ENCODE measurements around the gene MT1F. TPM values are rescaled to one million over a fixed set of nuclear protein-coding genes. Genes with fewer than 3 reads are reported as not detected.
A peak's percentile ranks its signal among the peaks of the same experiment; 100 is the strongest.

MT1F gene
- total RNA-seq, 1 donor from 2014 or later = not detected

DNA sequence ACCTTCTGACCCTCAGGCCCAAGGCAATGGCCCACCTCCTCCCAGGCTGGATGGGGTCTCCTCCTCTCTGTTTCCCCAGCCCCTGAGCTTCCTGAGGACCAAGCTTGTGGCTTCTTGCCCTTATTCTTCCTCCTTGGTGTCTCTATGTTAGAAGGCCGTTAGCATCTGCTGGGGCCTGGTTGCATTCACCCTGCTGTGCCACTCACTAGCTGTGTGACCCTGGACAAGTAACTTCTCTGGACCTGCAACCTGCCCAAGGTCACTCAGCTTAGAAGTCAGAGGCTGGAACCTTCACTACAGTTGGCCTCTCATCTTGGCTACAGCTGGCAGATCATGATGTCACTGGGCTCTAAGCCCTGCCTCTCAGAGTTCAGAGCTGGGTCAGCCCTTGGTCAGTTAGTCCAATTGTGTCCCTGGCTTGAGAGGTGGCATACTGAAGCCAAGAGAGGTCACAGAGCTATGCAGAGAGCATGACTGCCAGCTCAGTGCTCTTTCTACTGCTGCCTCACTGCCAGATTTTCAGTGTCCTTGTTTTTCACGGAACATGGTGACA, 46.4 kb upstream of the MT1F start:
- Histone ChIP-seq H3K4me2 (no peak overlapping the region), H3K9me3 (ENCODE audit: low read depth) (no peaks in the 10 kb centered on the region), H3K27ac (no peak overlapping the region), H4K20me1 (ENCODE audit: low read depth) (peaks cover 16% of the 10 kb centered on the region), H2AFZ (replicated peaks) (no peak overlapping the region), H3K27me3 (peaks cover 100% of the 10 kb centered on the region), H3K4me3 (no peak overlapping the region), H3K9ac (no peak overlapping the region), H3K4me1 (peaks cover 18% of the 10 kb centered on the region), H3K79me2 (ENCODE audit: low read depth) (no peaks in the 10 kb centered on the region), H3K36me3 (no peaks in the 10 kb centered on the region), H3F3A (ENCODE audit: low read depth) (peaks cover 24% of the 10 kb centered on the region)
- Mint-ChIP-seq H3K4me3 (peak overlapping the region; percentile 58), H3K36me3 (no peaks in the 10 kb centered on the region), H3K4me1 (peaks cover 35% of the 10 kb centered on the region), H3K27me3 (ENCODE audit: insufficient read depth, low read depth) (peaks cover 25% of the 10 kb centered on the region), H3K27ac (no peak overlapping the region), H3K9me3 (no peaks in the 10 kb centered on the region)
- DNase-seq (ENCODE audit: low spot score) = no peak
- no peak for TF ChIP-seq EZH2phosphoT487 (IDR thresholded peaks at IDR 0.05)
- TF ChIP-seq, protein P1, sequence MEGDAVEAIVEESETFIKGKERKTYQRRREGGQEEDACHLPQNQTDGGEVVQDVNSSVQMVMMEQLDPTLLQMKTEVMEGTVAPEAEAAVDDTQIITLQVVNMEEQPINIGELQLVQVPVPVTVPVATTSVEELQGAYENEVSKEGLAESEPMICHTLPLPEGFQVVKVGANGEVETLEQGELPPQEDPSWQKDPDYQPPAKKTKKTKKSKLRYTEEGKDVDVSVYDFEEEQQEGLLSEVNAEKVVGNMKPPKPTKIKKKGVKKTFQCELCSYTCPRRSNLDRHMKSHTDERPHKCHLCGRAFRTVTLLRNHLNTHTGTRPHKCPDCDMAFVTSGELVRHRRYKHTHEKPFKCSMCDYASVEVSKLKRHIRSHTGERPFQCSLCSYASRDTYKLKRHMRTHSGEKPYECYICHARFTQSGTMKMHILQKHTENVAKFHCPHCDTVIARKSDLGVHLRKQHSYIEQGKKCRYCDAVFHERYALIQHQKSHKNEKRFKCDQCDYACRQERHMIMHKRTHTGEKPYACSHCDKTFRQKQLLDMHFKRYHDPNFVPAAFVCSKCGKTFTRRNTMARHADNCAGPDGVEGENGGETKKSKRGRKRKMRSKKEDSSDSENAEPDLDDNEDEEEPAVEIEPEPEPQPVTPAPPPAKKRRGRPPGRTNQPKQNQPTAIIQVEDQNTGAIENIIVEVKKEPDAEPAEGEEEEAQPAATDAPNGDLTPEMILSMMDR (IDR thresholded peaks at IDR 0.05) = no peak
- no peak for TF ChIP-seq EZH2 (IDR thresholded peaks at IDR 0.05)

DNA sequence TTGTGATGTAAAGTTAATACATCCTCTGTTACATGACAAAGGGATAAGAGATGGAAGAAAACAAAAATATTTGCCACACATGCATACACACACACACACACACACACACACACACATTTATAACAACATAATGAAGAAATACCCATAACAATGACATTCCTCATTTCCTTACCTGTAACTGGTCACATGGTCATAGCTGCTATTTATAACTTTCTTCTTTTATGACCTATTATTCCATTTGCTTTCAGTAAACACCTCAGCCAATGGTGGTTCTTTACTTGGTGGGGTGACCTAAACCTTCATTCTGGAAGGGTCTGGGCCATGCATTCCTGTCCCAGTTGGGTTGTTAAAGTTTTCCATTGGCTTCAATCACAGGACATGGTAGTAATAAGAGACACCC, 44.1 kb upstream of the MT1F start:
- Histone ChIP-seq H3F3A (ENCODE audit: low read depth) (peaks cover 11% of the 10 kb centered on the region), H2AFZ (replicated peaks) (no peak overlapping the region), H3K36me3 (no peaks in the 10 kb centered on the region), H3K4me2 (no peak overlapping the region), H3K4me1 (peaks cover 24% of the 10 kb centered on the region), H3K79me2 (ENCODE audit: low read depth) (no peaks in the 10 kb centered on the region), H3K27ac (no peak overlapping the region), H3K27me3 (peaks cover 100% of the 10 kb centered on the region), H3K9ac (no peak overlapping the region), H3K4me3 (no peak overlapping the region), H4K20me1 (ENCODE audit: low read depth) (peaks cover 28% of the 10 kb centered on the region), H3K9me3 (ENCODE audit: low read depth) (no peaks in the 10 kb centered on the region)
- Mint-ChIP-seq H3K36me3 (no peaks in the 10 kb centered on the region), H3K4me1 (peaks cover 38% of the 10 kb centered on the region), H3K27me3 (ENCODE audit: insufficient read depth, low read depth) (peaks cover 40% of the 10 kb centered on the region), H3K4me3 (no peak overlapping the region), H3K9me3 (peaks cover 2% of the 10 kb centered on the region), H3K27ac (no peak overlapping the region)
- no peak for DNase-seq (ENCODE audit: low spot score)
- TF ChIP-seq EZH2 (IDR thresholded peaks at IDR 0.05) = no peak
- TF ChIP-seq, protein P1 (IDR thresholded peaks at IDR 0.05) = no peak
- TF ChIP-seq EZH2phosphoT487 (IDR thresholded peaks at IDR 0.05) = no peak

DNA sequence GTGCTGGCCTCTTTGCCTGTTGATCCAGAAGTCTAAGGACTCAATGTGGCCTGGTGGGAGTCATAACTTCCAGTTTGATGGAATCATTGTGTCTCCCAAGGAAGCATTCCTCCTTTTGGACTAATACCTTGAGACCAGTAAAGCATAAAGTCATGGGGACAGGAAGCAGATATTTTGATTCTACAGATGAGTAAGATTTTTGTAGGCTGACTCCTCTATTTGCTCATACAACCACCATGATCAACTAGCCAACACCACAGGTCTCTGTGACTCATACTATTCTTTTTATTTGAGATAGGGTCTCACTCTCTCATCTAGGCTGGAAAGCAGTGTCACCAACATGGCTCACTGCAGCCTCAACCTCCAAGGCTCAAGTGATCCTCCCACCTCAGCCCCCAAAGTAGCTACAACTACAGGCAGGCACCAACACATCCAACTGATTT, 43.2 kb upstream of the MT1F start:
- H3K9me3 ChIP-seq (ENCODE audit: low read depth) = no peaks in the 10 kb centered on the region
- no peak overlapping the region for H2AFZ ChIP-seq (replicated peaks)
- peaks cover 100% of the 10 kb centered on the region for H3K27me3 ChIP-seq
- no peak overlapping the region for H3K4me2 ChIP-seq
- H3K27me3 Mint-ChIP-seq (ENCODE audit: insufficient read depth, low read depth) = peaks cover 44% of the 10 kb centered on the region
- no peak overlapping the region for H3K27ac Mint-ChIP-seq
- H3K4me3 ChIP-seq = no peak overlapping the region
- no peak overlapping the region for H3K4me3 Mint-ChIP-seq
- H3K27ac ChIP-seq = no peak overlapping the region
- H3K9ac ChIP-seq = no peak overlapping the region
- peaks cover 3% of the 10 kb centered on the region for H3F3A ChIP-seq (ENCODE audit: low read depth)
- H3K4me1 Mint-ChIP-seq = peaks cover 29% of the 10 kb centered on the region
- no peaks in the 10 kb centered on the region for H3K36me3 ChIP-seq
- H3K36me3 Mint-ChIP-seq = peaks cover under 1% of the 10 kb centered on the region
- no peak for DNase-seq (ENCODE audit: low spot score)
- H4K20me1 ChIP-seq (ENCODE audit: low read depth) = peaks cover 20% of the 10 kb centered on the region
- H3K4me1 ChIP-seq = peaks cover 15% of the 10 kb centered on the region
- TF ChIP-seq EZH2 (IDR thresholded peaks at IDR 0.05) = no peak
- no peak for TF ChIP-seq EZH2phosphoT487 (IDR thresholded peaks at IDR 0.05)
- TF ChIP-seq, protein P1 (IDR thresholded peaks at IDR 0.05) = no peak
- H3K79me2 ChIP-seq (ENCODE audit: low read depth) = no peaks in the 10 kb centered on the region
- peaks cover 2% of the 10 kb centered on the region for H3K9me3 Mint-ChIP-seq

Measured in neural progenitor cell (in vitro differentiated cells).